Adrenal gland (tissue), 12 donors: ENCODE results near the gene HELZ. TPM values are rescaled to one million over a fixed set of nuclear protein-coding genes. Genes with fewer than 3 reads are reported as not detected.

Experiments used
- DNase-seq, 7 donors: peaks; one replicate each; pipeline ENCODE4 v3.0.0-alpha.2; 2019 to 2020
- H3K27ac ChIP-seq, 5 donors: fragments of 200-600 bp; sonication (generic) in 4 of 5; 1 replicate in 3 of 5; 2 replicates in 2 of 5; pipeline versions ENCODE4 v1.5.1 to v1.8.0; 2016 to 2020; ENCODE audit warnings: mild to moderate bottlenecking in 1 of 5
- H3K27me3 ChIP-seq: fragments of 200-600 bp; 2 replicates; pipeline ENCODE4 v1.8.0; 2021
- H3K36me3 ChIP-seq, 2 donors: fragments of 200-600 bp; replicated peaks in 1 of 2; 1 replicate in 1 of 2; 2 replicates in 1 of 2; pipeline versions ENCODE4 v1.5.1 to v1.8.0; 2018 to 2022
- H3K4me1 ChIP-seq, 2 donors: fragments of 200-600 bp; replicated peaks in 1 of 2; 1 replicate in 1 of 2; 2 replicates in 1 of 2; pipeline versions ENCODE4 v1.5.1 to v1.8.0; 2018 to 2021
- H3K4me3 ChIP-seq, 4 donors: fragments of 200-600 bp; sonication (generic) in 3 of 4; one replicate each; pipeline ENCODE4 v1.5.1; 2016 to 2018
- H3K9me3 ChIP-seq, 3 donors: fragments of 200-600 bp; sonication (generic) in 1 of 3; replicated peaks in 1 of 3; 1 replicate in 2 of 3; 2 replicates in 1 of 3; pipeline versions ENCODE4 v1.5.1 to v1.8.0; 2016 to 2021
- POLR2A ChIP-seq, 2 donors: fragments of 450-650 bp; IDR thresholded peaks; one replicate each; pipeline ENCODE4 v1.6.1; 2017; ENCODE audit warnings: antibody characterized with exemption in 2 of 2, mild to moderate bottlenecking in 2 of 2, moderate library complexity in 1 of 2
- WGBS, 4 donors: extraction: QIAGEN DNeasy Blood & Tissue Kit in 2 of 4; methylation state at CpG; one replicate each; pipeline versions ENCODE4 v1.1.5 to v1.1.7; 2013 to 2017; 5-methylcytosine and 5-hydroxymethylcytosine counted together
- intact Hi-C, 2 donors: fragments of 100-400 bp; cut with DNase I; formaldehyde crosslinking; loops; one replicate each; pipeline versions ENCODE4 v1.14.1 to v1.15.0; 2022 to 2023
- polyA plus RNA-seq, 3 donors: library from polyadenylated mRNA; stranded (reverse); fragments of 200-250 nt in 2 of 3; fragments of 350-450 nt in 1 of 3; fragmentation: Illumina TruSeq in 1 of 3; extraction: RNeasy Lipid Tissue Mini Kit (QIAGEN cat#74804) in 1 of 3; gene quantifications; one replicate each; pipeline ENCODE4 v1.2.3, GENCODE V29; 2013 to 2014
- total RNA-seq, 9 donors: library from RNA; depleted of rRNA in 4 of 9; stranded (reverse); fragments of >200 nt in 4 of 9; fragments of 120-200 nt in 1 of 9; fragmentation: NEBNext Ultra II Directional in 1 of 9; extraction: Animal tissue kit (Norgen Biotek cat#: 25700) in 1 of 9; gene quantifications; one replicate each; pipeline versions ENCODE4 v1.1.0 to v1.2.4, GENCODE V29; 2013 to 2023
- TF ChIP-seq, protein P1 (sequence below), 6 experiments: fragments of 450-650 bp in 4 of 6; fragments of 200-600 bp in 2 of 6; sonication (generic) in 1 of 6; IDR thresholded peaks; 1 replicate in 5 of 6; 2 replicates in 1 of 6; pipeline versions ENCODE4 v1.5.1 to v1.8.0; 2016 to 2021; ENCODE audit warnings: antibody characterized with exemption in 6 of 6, mild to moderate bottlenecking in 2 of 6, moderate library complexity in 1 of 6
- donor health status: healthy with polysubstance abuse.
- donor health status: Bipolar disorder and iron deficiency.
- donor health status: DM: yes; HTN: yes; CAD: no.
- donor health status: DM: no; HTN: no; CAD: no.
- donor health status: DM: no; HTN: no; CAD: no.
- donor health status: DM: yes; HTN: yes; CAD: no.

The HELZ gene
- total and polyA plus RNA-seq, 12 donors, result 3.1 to 88.0 (median 47.9) TPM

DNA sequence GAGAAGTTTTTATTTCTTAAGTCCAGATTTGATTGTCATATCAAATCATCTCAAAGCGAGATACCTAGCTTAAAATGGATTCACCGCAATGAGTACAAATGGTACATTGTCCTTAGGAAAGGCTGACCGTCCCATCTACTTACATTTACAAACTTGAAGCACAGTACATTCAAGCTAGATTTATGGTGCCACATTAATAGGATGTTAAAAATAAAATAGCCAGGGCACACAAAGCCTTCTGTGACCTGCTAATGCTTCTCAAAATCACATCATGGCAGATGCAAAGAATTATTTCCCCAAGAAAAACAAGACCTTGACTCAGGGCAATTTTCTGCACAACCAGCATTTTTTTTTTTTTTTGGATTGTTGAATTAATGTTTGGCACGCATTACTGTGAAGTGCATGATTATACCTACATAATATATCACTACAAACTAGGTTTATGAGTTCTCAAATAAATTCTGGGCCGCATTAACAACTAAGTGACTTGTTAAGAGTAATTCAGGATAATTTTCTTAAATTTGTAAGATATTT lies 175.3 kb downstream of the HELZ start:
- DNase-seq, result no peak
- 84 to 95% (median 91%) methylated on average over 5 of the region's 5 CpGs for WGBS, 4 donors
- intact Hi-C loops, result no loop called here
- Histone ChIP-seq H3K27me3 (no peaks in the 10 kb centered on the region), H3K4me1 (no peaks in the 10 kb centered on the region), H3K36me3 (no peaks in the 10 kb centered on the region), H3K4me3 (no peak overlapping the region), H3K9me3 (no peaks in the 10 kb centered on the region), H3K27ac (no peak overlapping the region)
- TF ChIP-seq POLR2A (IDR thresholded peaks at IDR 0.05), result no peak
- TF ChIP-seq, protein P1, sequence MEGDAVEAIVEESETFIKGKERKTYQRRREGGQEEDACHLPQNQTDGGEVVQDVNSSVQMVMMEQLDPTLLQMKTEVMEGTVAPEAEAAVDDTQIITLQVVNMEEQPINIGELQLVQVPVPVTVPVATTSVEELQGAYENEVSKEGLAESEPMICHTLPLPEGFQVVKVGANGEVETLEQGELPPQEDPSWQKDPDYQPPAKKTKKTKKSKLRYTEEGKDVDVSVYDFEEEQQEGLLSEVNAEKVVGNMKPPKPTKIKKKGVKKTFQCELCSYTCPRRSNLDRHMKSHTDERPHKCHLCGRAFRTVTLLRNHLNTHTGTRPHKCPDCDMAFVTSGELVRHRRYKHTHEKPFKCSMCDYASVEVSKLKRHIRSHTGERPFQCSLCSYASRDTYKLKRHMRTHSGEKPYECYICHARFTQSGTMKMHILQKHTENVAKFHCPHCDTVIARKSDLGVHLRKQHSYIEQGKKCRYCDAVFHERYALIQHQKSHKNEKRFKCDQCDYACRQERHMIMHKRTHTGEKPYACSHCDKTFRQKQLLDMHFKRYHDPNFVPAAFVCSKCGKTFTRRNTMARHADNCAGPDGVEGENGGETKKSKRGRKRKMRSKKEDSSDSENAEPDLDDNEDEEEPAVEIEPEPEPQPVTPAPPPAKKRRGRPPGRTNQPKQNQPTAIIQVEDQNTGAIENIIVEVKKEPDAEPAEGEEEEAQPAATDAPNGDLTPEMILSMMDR (IDR thresholded peaks at IDR 0.05), result no peak

DNA sequence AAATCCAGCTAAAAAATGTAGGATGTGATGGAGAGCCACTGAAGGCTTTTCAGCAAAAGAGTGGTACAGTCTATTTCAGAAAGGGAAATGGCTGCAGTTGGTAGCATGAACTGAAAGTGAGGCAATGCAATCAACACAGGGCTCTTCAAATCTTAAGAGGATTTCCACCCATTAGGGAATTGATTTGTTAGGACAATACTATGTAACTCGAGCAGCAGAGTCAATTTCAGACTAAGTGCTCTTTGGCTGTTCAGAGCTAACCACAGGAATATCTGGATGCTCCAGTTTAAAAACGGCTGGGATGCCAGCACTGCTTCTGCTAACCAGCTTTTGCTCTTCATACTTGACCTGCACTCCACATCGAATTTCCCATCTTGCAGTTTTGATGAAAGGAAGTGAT lies 176.0 kb downstream of the HELZ start:
- no peak overlapping the region for H3K27ac ChIP-seq
- H3K36me3 ChIP-seq, result no peaks in the 10 kb centered on the region
- WGBS, 4 donors, result 76 to 91% (median 80%) methylated on average over 3 of the region's 3 CpGs
- H3K4me1 ChIP-seq, result no peaks in the 10 kb centered on the region
- DNase-seq, result no peak
- intact Hi-C loops, result no loop called here
- H3K27me3 ChIP-seq, result no peaks in the 10 kb centered on the region
- H3K9me3 ChIP-seq, result no peaks in the 10 kb centered on the region
- TF ChIP-seq, protein P1 (IDR thresholded peaks at IDR 0.05), result no peak
- no peak for TF ChIP-seq POLR2A (IDR thresholded peaks at IDR 0.05)
- H3K4me3 ChIP-seq, result no peak overlapping the region

GRCh38 chr17:67067571-67068482 lies 177.2 kb downstream of the HELZ start:
- TF ChIP-seq, protein P1 (IDR thresholded peaks at IDR 0.05), result no peak
- TF ChIP-seq POLR2A (IDR thresholded peaks at IDR 0.05), result no peak
- H3K4me1 ChIP-seq, result no peaks in the 10 kb centered on the region
- no peaks in the 10 kb centered on the region for H3K9me3 ChIP-seq
- H3K27me3 ChIP-seq, result no peaks in the 10 kb centered on the region
- H3K4me3 ChIP-seq, result no peak overlapping the region
- no peak overlapping the region for H3K27ac ChIP-seq
- intact Hi-C loops, result no loop called here
- 90 to 92% (median 92%) methylated on average over 13 of the region's 13 CpGs for WGBS, 4 donors
- DNase-seq, result no peak
- no peaks in the 10 kb centered on the region for H3K36me3 ChIP-seq

DNA sequence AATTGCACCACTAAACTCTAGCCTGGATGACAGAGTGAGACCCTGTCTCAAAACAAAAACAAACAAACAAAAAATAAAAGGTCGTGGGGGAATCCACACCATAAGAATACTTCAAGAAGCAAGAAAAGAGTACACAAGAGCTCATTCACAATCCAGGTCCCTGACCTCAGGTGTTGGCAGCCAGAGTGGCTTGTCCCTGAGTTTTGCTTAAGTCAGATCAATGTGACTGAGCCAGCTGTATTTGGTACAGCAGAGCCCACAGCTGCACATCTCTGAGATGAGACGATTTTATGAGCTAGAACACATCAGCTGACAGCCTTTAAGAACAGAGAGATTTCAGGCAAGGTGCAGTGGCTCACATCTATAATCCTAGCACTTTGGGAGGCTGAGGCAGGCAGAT lies 178.3 kb downstream of the HELZ start:
- H3K4me3 ChIP-seq, result no peak overlapping the region
- no peak for TF ChIP-seq POLR2A (IDR thresholded peaks at IDR 0.05)
- TF ChIP-seq, protein P1 (IDR thresholded peaks at IDR 0.05), result no peak
- 46 to 67% (median 57%) methylated on average over 2 of the region's 2 CpGs for WGBS, 4 donors
- no peaks in the 10 kb centered on the region for H3K9me3 ChIP-seq
- no peak overlapping the region for H3K27ac ChIP-seq
- DNase-seq, result no peak
- no peaks in the 10 kb centered on the region for H3K27me3 ChIP-seq
- intact Hi-C loops, result no loop called here
- no peaks in the 10 kb centered on the region for H3K36me3 ChIP-seq
- no peaks in the 10 kb centered on the region for H3K4me1 ChIP-seq
